ENCODE results near the gene PRDM1.

The PRDM1 gene

DNA sequence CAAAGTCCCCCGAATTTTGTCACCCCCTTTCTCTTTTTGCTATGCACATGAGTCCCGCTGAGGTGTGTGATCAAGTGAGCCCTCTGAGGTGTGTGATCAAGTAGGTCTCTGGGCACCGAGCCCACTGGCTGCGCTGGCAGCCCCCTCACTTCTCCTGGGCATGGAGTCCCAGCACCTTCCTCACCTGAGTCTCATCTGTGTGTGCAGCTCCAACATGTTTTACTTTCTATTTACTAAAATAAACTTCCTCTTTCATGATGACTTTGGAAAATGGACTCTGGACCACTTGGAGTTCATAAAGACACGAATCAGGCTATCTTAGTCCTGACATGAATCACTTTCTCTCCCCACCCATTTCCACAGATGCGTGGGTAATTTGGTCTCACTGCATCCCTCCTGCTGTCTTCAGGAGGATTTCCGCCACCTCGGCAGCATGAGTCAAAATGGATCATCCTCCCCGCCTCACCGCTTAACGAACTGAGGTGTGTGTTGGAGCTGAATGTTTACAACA, 39.8 kb downstream of the PRDM1 start:
- no peak overlapping the region for H2AFZ ChIP-seq (ENCODE audit: low read length, unreplicated experiment)
- H3K27ac ChIP-seq (ENCODE audit: low read depth, low read length), result no peak overlapping the region
- H3K4me3 ChIP-seq (ENCODE audit: low read depth, low read length), result no peak overlapping the region
- no peaks in the 10 kb centered on the region for H3K79me2 ChIP-seq (ENCODE audit: control insufficient read depth, insufficient read depth, low read length, unreplicated experiment)
- no peaks in the 10 kb centered on the region for H3K27me3 ChIP-seq (ENCODE audit: insufficient read depth, low read length)
- peaks cover 13% of the 10 kb centered on the region for H3K4me1 ChIP-seq (ENCODE audit: control insufficient read depth, insufficient read depth, low read length, unreplicated experiment)
- H3K36me3 ChIP-seq (ENCODE audit: insufficient read depth, low read length), result no peaks in the 10 kb centered on the region

DNA sequence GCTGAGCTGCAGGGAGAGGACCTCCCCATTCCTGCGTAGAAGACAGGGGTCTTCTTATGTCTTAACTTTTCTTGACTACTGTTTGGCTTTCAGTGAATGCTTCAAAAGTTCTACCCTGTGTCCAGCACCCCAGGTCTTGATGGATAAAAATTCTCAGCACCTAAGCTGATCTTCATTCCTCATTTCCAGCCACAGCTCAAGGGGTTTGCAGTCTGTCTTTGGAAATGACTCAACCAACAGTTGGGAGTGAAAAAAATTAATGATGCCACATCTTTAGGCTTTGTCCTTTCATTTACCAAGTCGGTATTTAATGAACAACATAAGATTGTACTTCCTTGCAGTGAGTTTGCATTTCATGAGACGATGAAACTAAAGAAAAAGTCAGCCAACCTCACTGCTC, 40.3 kb downstream of the PRDM1 start:
- H3K27me3 ChIP-seq (ENCODE audit: insufficient read depth, low read length), result no peaks in the 10 kb centered on the region
- H3K4me3 ChIP-seq (ENCODE audit: low read depth, low read length), result no peak overlapping the region
- peaks cover 13% of the 10 kb centered on the region for H3K4me1 ChIP-seq (ENCODE audit: control insufficient read depth, insufficient read depth, low read length, unreplicated experiment)
- no peaks in the 10 kb centered on the region for H3K79me2 ChIP-seq (ENCODE audit: control insufficient read depth, insufficient read depth, low read length, unreplicated experiment)
- no peaks in the 10 kb centered on the region for H3K36me3 ChIP-seq (ENCODE audit: insufficient read depth, low read length)
- no peak overlapping the region for H2AFZ ChIP-seq (ENCODE audit: low read length, unreplicated experiment)
- no peak overlapping the region for H3K27ac ChIP-seq (ENCODE audit: low read depth, low read length)

GRCh38 chr6:106128981-106129781, 43.0 kb downstream of the PRDM1 start:
- Histone ChIP-seq H3K4me3 (ENCODE audit: low read depth, low read length) (peak overlapping the region; percentile 47), H3K79me2 (ENCODE audit: control insufficient read depth, insufficient read depth, low read length, unreplicated experiment) (no peaks in the 10 kb centered on the region), H2AFZ (ENCODE audit: low read length, unreplicated experiment) (peak overlapping the region; percentile 85), H3K4me1 (ENCODE audit: control insufficient read depth, insufficient read depth, low read length, unreplicated experiment) (peaks cover 13% of the 10 kb centered on the region), H3K27ac (ENCODE audit: low read depth, low read length) (peak overlapping the region; percentile 77), H3K27me3 (ENCODE audit: insufficient read depth, low read length) (no peaks in the 10 kb centered on the region), H3K36me3 (ENCODE audit: insufficient read depth, low read length) (no peaks in the 10 kb centered on the region)

- H2AFZ ChIP-seq (ENCODE audit: low read length, unreplicated experiment), result no peak overlapping the region
- no peaks in the 10 kb centered on the region for H3K36me3 ChIP-seq (ENCODE audit: insufficient read depth, low read length)
- no peaks in the 10 kb centered on the region for H3K27me3 ChIP-seq (ENCODE audit: insufficient read depth, low read length)
- H3K27ac ChIP-seq (ENCODE audit: low read depth, low read length), result no peak overlapping the region
- no peaks in the 10 kb centered on the region for H3K79me2 ChIP-seq (ENCODE audit: control insufficient read depth, insufficient read depth, low read length, unreplicated experiment)
- peaks cover 25% of the 10 kb centered on the region for H3K4me1 ChIP-seq (ENCODE audit: control insufficient read depth, insufficient read depth, low read length, unreplicated experiment)
- H3K4me3 ChIP-seq (ENCODE audit: low read depth, low read length), result no peak overlapping the region
Measured at GRCh38 chr6:106132153-106132698, 46.1 kb downstream of the PRDM1 start.

- Histone ChIP-seq H3K4me3 (ENCODE audit: low read depth, low read length) (no peak overlapping the region), H3K27ac (ENCODE audit: low read depth, low read length) (no peak overlapping the region), H3K36me3 (ENCODE audit: insufficient read depth, low read length) (no peaks in the 10 kb centered on the region), H2AFZ (ENCODE audit: low read length, unreplicated experiment) (no peak overlapping the region), H3K27me3 (ENCODE audit: insufficient read depth, low read length) (no peaks in the 10 kb centered on the region), H3K79me2 (ENCODE audit: control insufficient read depth, insufficient read depth, low read length, unreplicated experiment) (no peaks in the 10 kb centered on the region), H3K4me1 (ENCODE audit: control insufficient read depth, insufficient read depth, low read length, unreplicated experiment) (peaks cover 25% of the 10 kb centered on the region)
Measured at GRCh38 chr6:106133040-106133439, 46.9 kb downstream of the PRDM1 start.

- H3K4me3 ChIP-seq (ENCODE audit: low read depth, low read length), result no peak overlapping the region
- no peaks in the 10 kb centered on the region for H3K79me2 ChIP-seq (ENCODE audit: control insufficient read depth, insufficient read depth, low read length, unreplicated experiment)
- H2AFZ ChIP-seq (ENCODE audit: low read length, unreplicated experiment), result no peak overlapping the region
- no peaks in the 10 kb centered on the region for H3K36me3 ChIP-seq (ENCODE audit: insufficient read depth, low read length)
- no peak overlapping the region for H3K27ac ChIP-seq (ENCODE audit: low read depth, low read length)
- H3K4me1 ChIP-seq (ENCODE audit: control insufficient read depth, insufficient read depth, low read length, unreplicated experiment), result peaks cover 21% of the 10 kb centered on the region
- no peaks in the 10 kb centered on the region for H3K27me3 ChIP-seq (ENCODE audit: insufficient read depth, low read length)
Measured at GRCh38 chr6:106134087-106134770, 48.1 kb downstream of the PRDM1 start.

DNA sequence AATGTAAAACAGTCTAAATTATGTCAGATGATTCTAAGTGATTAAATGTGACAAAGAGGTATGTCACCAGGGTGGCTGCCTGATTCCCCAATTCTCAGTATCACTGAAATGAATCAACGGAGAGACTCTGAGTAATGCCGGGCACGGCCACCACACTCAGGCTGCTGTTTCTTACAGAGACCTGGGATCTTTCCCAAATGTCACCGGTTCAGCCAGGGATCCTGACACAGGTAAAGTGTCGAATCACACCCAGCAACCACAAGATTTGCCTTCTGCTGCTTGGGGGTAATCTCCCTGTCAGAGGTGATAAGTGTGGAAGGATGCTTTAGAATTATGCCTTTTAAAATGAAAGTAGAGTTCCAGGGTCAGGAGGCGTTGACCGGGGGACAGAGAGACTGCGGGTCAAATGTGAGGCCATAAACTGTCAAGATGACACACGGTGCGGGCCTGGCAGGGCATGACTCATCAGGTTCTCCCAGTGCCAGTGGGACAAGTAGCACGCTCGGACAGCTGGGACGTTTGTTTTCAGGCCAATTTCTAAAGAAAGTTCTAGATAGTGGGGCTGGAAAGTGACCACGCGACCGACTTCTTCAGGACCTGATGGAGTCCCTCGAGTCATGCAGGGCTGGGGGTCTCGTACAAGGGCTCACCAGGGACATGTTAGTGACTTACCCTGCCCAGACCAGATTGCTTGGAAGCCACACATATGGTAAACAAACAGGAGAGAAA, 48.9 kb downstream of the PRDM1 start:
- peak overlapping the region; percentile 14; the same call in 1 of the 2 replicates for H3K4me3 ChIP-seq (ENCODE audit: low read depth, low read length)
- no peaks in the 10 kb centered on the region for H3K79me2 ChIP-seq (ENCODE audit: control insufficient read depth, insufficient read depth, low read length, unreplicated experiment)
- H3K27me3 ChIP-seq (ENCODE audit: insufficient read depth, low read length), result no peaks in the 10 kb centered on the region
- no peak overlapping the region for H2AFZ ChIP-seq (ENCODE audit: low read length, unreplicated experiment)
- H3K4me1 ChIP-seq (ENCODE audit: control insufficient read depth, insufficient read depth, low read length, unreplicated experiment), result peaks cover 16% of the 10 kb centered on the region
- H3K36me3 ChIP-seq (ENCODE audit: insufficient read depth, low read length), result no peaks in the 10 kb centered on the region
- H3K27ac ChIP-seq (ENCODE audit: low read depth, low read length), result no peak overlapping the region

- Histone ChIP-seq H2AFZ (ENCODE audit: low read length, unreplicated experiment) (no peak overlapping the region), H3K27me3 (ENCODE audit: insufficient read depth, low read length) (no peaks in the 10 kb centered on the region), H3K27ac (ENCODE audit: low read depth, low read length) (no peak overlapping the region), H3K4me3 (ENCODE audit: low read depth, low read length) (no peak overlapping the region), H3K36me3 (ENCODE audit: insufficient read depth, low read length) (no peaks in the 10 kb centered on the region), H3K79me2 (ENCODE audit: control insufficient read depth, insufficient read depth, low read length, unreplicated experiment) (no peaks in the 10 kb centered on the region), H3K4me1 (ENCODE audit: control insufficient read depth, insufficient read depth, low read length, unreplicated experiment) (peaks cover 12% of the 10 kb centered on the region)
Measured at GRCh38 chr6:106135911-106136571, 49.9 kb downstream of the PRDM1 start.

DNA sequence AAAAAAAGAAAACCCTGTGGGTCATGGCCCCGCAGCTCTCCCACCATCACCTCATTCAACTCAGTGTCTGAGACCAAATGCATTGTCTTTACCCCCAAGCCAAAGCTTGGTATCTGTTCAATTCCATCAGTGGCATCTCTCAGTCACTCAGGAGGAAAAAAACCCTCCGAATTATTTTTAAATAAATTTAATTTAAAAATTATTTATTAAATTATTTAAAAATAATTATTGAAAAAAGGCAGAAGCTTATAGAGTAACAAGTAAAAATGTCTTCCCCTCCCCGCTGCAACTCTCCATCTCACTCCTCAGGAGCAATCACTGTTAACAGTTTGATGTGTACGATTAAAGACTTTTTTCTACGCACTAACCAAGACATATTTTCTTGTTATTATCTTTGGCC, 50.7 kb downstream of the PRDM1 start:
- Histone ChIP-seq H3K4me1 (ENCODE audit: control insufficient read depth, insufficient read depth, low read length, unreplicated experiment) (peaks cover 12% of the 10 kb centered on the region), H2AFZ (ENCODE audit: low read length, unreplicated experiment) (no peak overlapping the region), H3K27me3 (ENCODE audit: insufficient read depth, low read length) (no peaks in the 10 kb centered on the region), H3K79me2 (ENCODE audit: control insufficient read depth, insufficient read depth, low read length, unreplicated experiment) (no peaks in the 10 kb centered on the region), H3K36me3 (ENCODE audit: insufficient read depth, low read length) (no peaks in the 10 kb centered on the region), H3K4me3 (ENCODE audit: low read depth, low read length) (no peak overlapping the region), H3K27ac (ENCODE audit: low read depth, low read length) (no peak overlapping the region)

GRCh38 chr6:106138151-106138550, 52.0 kb downstream of the PRDM1 start:
- Histone ChIP-seq H3K4me3 (ENCODE audit: low read depth, low read length) (no peak overlapping the region), H3K79me2 (ENCODE audit: control insufficient read depth, insufficient read depth, low read length, unreplicated experiment) (no peaks in the 10 kb centered on the region), H3K27me3 (ENCODE audit: insufficient read depth, low read length) (no peaks in the 10 kb centered on the region), H3K27ac (ENCODE audit: low read depth, low read length) (no peak overlapping the region), H3K36me3 (ENCODE audit: insufficient read depth, low read length) (no peaks in the 10 kb centered on the region), H3K4me1 (ENCODE audit: control insufficient read depth, insufficient read depth, low read length, unreplicated experiment) (peaks cover 12% of the 10 kb centered on the region), H2AFZ (ENCODE audit: low read length, unreplicated experiment) (no peak overlapping the region)
